Stimulated activated CD4-positive, alpha-beta T cell treated with anti-CD3 and anti-CD28 coated beads, Interleukin-4, amount 100 ng/mL, for 4 hours (primary cell): Measurements from ENCODE around the gene ZFAND6.
"Not testable (repeated sequence)": the region's sequence is repeated elsewhere in the genome, so short reads cannot be mapped to it uniquely, and the experiment has no call there.

ENCODE experiments used
- DNase-seq, 2 experiments: peaks; one replicate each; pipeline ENCODE4 v3.0.0-alpha.2; 2020

ZFAND6 gene

GRCh38 chr15:80152180-80152895, 92.9 kb downstream of the ZFAND6 start:
- peak; percentile 90 to 91 for DNase-seq

DNA sequence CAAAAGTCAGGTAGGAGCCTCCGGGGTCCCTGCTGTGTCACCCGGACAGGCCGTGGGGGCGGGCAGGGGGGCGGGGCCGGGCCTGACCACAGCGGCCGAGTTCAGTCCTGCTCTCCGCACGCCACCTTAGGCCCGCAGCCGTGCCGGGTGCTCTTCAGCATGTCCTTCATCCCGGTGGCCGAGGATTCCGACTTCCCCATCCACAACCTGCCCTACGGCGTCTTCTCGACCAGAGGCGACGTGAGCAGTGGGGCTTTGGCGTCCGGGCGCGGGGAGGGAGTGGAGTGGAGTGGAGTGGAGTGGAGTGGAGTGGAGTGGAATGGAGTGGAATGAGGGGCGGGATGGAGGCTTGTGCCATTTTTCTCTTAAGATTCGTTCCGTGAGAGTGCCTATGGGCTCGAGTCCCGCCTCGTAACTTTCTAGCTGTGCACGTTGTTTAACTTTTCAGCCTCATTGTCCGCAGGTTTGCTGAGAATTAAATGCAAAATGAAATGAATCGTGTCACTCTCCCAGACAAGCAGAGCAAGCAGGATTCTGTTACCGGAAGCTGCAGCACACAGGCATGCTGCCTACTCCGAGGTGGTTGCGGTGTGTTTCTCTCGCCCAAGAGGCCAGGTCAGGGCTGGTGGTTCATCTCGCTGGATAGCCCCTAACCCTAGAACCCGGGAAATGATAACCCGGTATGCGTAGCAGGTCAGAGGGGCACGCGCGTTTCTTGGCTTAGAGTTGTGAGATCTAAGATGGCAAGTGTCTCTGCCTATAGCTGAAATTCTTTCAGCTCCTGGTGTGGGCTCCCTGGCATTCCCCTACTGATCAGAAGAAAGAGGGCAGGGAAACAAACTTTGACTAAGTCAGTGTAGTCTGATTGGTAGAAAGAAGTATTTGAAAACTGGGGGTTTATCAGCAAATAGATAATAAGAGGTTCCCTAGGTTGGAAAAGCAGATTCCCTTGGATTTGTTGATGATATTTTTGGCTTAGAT, 93.7 kb downstream of the ZFAND6 start, which contains the start of gene FAH:
TSS of gene FAH (plus strand) at position 104 of the 981 bp plus-strand sequence. CDS start at position 160, 56 bp downstream.
- DNase-seq, result peak; percentile 12 to 13

GRCh38 chr15:80153900-80154299, 94.4 kb downstream of the ZFAND6 start:
- no peak for DNase-seq

DNA sequence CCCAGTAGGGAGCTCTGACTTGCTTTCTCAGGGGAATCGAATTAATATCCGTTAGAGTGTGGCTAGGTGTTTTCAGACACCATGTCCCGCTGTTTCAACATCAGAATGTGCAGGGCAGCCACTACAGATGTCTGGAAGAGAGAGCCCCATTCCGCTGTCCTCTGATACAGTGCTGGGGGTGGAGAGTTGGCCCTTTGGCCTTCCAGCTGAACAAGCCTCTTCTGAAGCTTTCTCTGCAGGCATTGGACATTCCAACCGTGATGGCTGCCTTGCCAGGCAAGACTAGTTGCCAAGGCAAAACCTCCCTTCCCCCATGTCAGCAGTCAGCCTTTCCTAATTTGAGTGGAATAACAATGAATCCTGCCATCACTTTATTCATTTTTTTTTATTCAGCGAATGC, 94.9 kb downstream of the ZFAND6 start:
- DNase-seq, result no peak

DNA sequence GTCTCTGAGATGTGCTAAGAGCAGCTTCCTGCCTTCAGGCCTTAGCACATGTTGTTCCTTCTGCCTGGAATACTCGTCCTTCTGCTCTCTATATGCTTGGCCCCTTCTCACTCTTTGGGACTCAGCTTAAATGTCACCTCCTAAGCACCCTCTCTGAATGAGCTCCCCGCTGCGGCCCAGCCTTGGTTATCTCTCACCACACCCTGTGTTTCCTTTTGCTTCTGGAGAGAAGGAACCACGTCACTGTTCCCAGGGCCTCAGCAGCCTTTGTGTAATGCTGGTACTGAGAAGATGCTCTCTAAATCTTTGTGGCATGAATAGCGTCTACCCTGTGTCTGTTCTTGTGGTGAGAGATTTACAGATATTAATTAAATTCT, 95.5 kb downstream of the ZFAND6 start:
- DNase-seq, result no peak

DNA sequence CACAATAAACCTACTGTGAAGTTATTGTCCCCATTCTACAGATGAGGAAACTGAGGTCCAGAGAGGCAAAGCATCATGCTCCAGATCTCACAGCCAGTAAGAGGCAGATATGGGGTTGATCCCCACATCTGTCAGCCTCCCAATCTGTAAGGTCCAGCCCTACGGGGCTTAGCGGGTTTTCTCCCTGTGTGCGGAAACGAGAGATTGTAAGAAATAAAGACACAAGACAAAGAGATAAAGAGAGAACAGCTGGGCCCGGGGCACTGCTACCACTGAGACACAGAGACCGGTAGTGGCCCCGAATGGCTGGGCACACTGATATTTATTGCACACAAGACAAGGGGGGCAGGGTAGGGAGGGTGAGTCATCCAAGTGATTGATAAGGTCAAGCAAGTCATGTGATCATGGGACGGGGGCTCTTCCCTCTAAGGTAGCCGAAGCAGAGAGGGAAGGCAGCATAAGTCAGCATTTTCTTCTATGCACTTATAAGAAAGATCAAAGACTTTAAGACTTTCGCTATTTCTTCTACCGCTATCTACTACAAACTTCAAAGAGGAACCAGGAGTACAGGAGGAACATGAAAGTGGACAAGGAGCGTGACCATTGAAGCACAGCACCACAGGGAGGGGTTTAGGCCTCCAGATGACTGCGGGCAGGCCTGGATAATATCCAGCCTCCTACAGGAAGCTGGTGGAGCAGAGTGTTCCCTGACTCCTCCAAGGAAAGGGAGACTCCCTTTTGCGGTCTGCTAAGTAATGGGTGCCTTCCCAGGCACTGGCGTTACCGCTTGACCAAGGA, 96.1 kb downstream of the ZFAND6 start:
- DNase-seq, result not testable (repeated sequence)

DNA sequence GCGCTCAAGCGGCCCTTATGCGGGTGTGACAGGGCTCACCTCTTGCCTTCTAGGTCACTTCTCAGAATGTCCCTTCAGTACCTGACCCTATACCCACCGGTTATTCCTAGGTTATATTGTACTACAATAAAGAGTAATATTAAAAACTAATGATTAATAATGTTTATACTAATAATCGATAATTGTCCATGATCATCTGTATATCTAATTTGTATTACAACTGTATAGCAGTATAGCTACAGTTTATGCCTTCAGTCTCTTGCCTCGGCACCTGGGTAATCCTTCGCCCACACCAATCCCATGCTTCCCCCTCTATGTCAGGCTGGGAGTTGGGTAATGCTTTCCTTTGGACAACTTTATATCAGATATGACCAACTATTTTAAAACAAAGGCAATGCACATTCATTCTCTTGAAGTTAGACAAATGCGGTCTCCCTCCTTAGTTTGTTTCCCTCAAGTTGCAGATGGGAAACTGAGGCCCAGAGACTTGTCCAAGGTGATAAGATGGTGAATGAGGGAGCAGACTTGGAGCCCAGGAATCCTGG, 96.8 kb downstream of the ZFAND6 start:
- DNase-seq, result no peak

GRCh38 chr15:80157215-80157614, 97.7 kb downstream of the ZFAND6 start:
- DNase-seq, result no peak

DNA sequence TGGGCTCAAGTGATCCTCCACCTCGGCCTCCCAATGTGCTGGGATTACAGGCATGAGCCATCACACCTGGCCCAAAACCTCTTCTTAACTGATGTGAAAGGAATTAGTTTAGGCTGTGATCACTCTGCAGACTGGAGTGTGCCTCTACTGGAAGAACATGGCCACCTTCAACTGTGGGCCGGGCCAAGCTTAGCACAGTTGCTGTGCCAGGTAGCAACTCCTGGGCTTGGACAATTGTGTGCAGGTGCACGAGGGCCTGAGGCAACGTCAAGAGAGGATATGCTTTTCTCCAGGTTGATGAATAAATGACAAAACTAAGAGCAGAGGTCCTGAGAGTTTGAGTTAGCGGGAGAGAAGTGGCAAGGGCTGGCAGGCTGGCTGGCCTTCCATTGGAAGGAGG, 99.8 kb downstream of the ZFAND6 start:
- no peak for DNase-seq

- no peak for DNase-seq
Observed at GRCh38 chr15:80159811-80160569, 100.5 kb downstream of the ZFAND6 start.

DNA sequence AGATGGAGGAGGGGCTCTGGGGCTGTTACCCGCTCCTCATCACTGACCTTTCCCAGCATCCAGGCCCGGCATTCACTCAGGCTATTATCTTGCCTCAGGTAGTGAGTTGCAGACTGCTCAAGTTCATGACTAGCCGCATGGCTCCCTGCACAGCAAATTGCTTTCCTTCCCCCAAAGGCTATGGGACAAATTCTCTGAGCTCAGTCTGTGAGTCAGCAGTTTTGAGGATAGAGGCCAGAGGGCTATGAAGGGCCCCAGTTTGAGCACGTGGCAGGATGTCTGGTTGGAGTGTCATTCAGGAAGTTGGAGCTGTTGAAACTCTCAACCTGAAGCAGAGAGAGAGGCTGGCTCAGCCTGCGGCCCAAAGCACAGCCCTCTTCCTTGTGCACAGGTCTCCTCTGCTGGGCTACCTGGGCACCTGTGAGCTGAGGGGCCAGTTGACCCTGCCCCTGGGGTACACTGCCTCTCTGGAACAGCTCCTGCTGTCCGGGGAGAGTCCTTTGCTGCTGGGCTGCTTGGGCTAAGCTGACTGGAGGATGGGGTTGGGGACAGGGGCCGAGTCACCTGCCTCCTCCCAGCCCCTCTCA, 101.2 kb downstream of the ZFAND6 start:
- DNase-seq, result peak in 1 of 2 experiments; percentile 15

- no peak for DNase-seq
Observed at GRCh38 chr15:80161468-80162016, 102.1 kb downstream of the ZFAND6 start.

DNA sequence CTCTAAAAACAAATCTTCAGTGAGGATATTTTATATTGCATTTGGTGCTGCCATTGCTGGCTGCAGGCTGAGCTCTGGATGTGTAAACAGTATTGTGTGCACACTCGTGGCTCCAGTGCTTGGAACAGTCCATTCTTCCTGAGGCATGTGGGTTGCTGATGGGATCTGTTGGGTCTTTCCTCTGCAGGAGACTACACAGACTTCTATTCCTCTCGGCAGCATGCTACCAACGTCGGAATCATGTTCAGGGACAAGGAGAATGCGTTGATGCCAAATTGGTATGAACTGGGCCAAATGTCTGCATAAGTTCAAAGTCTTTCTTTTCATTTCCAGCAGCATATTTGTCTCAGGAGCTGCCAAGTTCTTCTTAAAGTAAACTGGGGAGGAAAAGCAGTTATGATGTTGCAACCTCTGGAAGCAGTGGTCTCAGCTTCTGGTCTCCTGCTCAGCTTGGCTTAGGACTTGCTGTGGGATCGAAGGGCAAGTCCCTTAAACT, 102.6 kb downstream of the ZFAND6 start:
- DNase-seq, result no peak

GRCh38 chr15:80163217-80163616, 103.7 kb downstream of the ZFAND6 start:
- DNase-seq, result no peak

- DNase-seq, result no peak
Observed at GRCh38 chr15:80163897-80164296, 104.4 kb downstream of the ZFAND6 start.

DNA sequence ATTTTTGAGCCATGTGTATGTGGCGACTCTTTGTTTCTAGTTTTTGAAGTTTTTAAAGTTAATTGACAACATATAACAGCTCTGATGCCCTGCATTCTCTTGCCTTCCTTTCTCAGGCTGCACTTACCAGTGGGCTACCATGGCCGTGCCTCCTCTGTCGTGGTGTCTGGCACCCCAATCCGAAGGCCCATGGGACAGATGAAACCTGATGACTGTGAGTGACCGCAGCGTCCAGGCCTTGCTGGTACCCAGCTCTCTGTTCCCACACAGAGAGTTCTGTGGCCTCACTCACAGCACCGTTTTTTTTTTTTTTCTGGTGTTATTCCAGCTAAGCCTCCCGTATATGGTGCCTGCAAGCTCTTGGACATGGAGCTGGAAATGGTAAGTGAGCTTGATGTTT, 108.5 kb downstream of the ZFAND6 start:
- DNase-seq, result no peak

- DNase-seq, result no peak
Observed at GRCh38 chr15:80168421-80168820, 108.9 kb downstream of the ZFAND6 start.

- no peak for DNase-seq
Observed at GRCh38 chr15:80169768-80170357, 110.4 kb downstream of the ZFAND6 start.

GRCh38 chr15:80170596-80170995, 111.1 kb downstream of the ZFAND6 start:
- no peak for DNase-seq

DNA sequence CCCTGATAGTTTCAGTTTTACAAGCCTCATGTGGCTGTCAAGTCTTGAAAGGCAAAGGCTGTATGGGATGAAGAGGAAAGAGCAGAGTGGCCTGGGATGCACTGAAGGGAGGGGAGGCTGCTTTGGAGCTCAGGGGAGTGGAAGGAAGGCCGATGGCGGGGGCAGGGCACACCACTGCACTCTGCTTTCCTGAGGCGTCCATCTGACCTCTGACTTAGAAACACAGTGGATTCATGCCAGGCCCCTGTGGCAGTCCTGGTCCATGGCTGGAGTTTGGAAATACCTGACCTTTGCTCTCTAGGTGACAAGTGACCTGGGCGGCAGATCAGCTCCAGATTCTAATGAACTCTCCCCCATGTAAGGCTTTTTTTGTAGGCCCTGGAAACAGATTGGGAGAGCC, 112.3 kb downstream of the ZFAND6 start:
- no peak for DNase-seq

DNA sequence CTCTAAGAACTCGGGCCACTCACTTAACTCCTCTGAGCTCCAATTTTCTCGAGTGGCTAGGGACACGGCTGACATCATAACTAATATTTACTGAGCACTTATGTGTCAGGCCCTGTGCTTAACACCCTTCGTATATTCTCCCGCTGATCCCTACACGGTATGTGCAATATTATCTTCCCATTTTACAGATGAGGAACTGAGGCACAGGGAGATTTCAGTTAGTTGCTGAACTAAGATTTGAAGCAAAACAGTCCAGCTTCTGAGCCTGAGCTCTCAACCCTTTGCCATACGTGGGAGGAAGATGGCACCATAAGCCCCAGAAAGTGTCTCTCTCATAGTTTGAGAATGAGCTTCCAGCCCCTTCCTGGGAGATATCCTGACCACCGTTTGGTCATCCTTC, 112.9 kb downstream of the ZFAND6 start:
- no peak for DNase-seq
